HG03108 (cell line): ENCODE results near the gene ZMIZ1.

Experiments used
- ATAC-seq: cut with Tn5 transposase; IDR thresholded peaks from one replicate; pipeline ENCODE4 v1.9.1; 2021; ENCODE audit warnings: moderate library complexity; ENCODE audit not compliant: unreplicated experiment

The ZMIZ1 gene

DNA sequence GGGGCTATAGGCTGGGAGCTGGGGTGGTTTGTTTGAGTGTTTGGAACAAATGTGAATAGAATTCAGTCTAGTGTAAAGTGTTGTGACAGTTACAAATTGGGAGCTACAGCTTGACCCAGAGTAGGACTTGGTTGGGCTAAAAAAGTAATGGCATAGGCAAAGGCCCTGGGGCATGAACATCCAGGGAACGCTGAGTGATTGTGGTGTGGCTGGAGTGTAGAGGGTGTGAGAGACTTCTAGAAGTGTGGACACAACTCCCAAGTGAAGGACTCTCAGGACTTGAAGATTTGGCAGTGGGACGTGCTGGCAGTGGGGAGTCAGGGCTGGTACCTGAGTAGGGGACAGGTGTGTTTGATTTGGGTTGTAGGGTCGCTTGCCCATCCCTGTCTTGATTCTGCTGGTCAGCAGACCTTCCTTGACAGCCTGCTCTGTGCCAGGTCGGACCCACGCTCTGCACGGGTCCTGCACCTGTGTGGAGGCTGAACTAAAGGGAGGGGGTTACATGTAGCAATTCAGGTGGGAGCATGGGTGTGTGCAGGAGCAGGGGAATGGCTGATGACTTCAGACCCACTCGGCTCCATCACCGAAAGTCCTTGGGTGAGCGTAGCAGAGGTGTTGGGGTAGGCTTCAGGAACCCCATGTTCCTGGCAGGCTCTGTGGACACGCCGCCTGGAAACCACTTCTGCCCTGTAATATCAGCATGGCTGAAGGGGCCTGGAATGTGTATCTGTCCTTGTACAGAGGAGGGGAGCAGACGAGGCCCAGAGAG is 43.3 kb downstream of the ZMIZ1 start:
- no peak for ATAC-seq

GRCh38 chr10:79112881-79113431 is 44.2 kb downstream of the ZMIZ1 start:
- ATAC-seq: no peak

- no peak for ATAC-seq
These were observed 45.1 kb downstream of the ZMIZ1 start for GRCh38 chr10:79113827-79114226.

- ATAC-seq: no peak
These were observed 46.5 kb downstream of the ZMIZ1 start for GRCh38 chr10:79115302-79115701.

GRCh38 chr10:79116368-79116767 is 47.6 kb downstream of the ZMIZ1 start:
- peak; percentile 32 for ATAC-seq

- ATAC-seq: peak; percentile 86
These were observed 48.3 kb downstream of the ZMIZ1 start for GRCh38 chr10:79116801-79117723.

- ATAC-seq: no peak
These were observed 49.8 kb downstream of the ZMIZ1 start for GRCh38 chr10:79118286-79119202.

DNA sequence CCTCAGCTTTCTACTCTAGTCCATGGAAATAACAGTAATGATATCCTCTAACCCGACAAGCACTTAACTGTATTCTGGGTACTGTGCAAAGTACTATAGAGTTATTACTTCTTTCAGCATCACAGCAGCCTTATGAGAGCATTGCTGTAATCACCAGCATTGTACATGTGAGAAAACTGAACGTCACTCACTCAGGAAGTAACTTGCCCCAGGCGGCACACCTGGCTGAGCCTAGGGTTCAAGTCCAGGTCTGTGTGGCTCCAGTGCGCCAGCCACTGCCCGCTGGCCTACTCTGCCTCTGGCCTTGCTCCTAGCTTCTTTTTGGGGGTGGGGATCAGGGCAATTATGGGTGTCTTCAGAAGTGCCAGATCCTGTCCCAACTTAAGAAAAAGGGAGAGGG is 50.5 kb downstream of the ZMIZ1 start:
- ATAC-seq: no peak

- ATAC-seq: no peak
These were observed 54.8 kb downstream of the ZMIZ1 start for GRCh38 chr10:79123547-79123963.

DNA sequence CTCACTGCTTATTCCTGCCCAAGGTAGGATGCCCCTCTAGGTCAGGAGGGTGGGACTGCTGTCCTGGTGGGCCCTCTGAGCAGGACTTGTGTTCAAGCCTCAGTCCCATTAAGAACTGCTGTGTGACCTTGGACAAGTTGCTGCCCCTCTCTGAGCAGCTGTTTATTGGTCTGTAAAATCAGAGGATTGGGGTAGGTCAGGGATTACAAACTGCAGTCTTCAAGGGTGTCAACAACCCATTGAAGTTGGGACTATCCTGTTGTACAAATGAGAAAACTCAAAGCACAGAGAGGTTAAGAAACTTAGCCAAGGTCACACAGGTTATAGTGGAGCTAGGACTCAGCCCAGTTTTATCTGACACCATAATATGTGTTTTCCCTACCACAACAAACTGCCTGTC is 55.3 kb downstream of the ZMIZ1 start:
- no peak for ATAC-seq

GRCh38 chr10:79125092-79125491 is 56.3 kb downstream of the ZMIZ1 start:
- no peak for ATAC-seq

DNA sequence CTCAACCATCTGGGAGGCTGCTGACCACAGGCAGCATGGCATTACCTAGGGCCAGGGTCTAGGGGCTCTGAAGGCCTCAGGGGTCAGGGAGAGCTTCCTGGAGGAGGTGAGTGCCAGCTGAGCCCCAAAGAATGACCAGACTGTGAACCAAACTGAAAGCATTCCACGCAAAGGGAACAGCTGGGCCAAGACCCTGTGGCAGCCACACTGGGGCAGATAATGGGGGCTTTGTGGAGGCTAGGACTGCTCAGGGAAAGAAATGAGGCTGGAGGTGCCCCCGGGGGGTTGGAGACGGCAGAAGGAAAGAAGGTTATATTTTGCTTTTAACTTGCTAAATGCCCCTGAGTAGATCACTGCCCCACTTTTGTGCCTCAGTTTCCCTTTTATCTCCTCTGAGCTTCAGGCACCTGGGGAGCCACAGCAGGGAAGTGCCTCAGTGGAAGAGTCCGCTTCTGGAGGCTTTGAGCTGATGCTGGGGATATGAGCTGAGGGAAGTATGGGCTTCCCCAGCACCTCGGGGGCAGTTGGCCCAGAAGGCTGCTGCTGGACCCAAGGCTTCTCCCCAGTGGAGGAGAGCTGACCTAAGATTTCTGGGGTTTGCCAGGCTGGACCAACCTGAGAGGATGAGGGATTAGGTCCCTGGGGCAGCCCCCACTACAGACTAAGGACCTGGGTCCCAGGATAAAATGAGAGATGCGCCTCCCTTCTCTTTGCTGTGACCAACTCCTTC is 57.8 kb downstream of the ZMIZ1 start:
- ATAC-seq: no peak

GRCh38 chr10:79127151-79127961 is 58.6 kb downstream of the ZMIZ1 start:
- ATAC-seq: no peak

DNA sequence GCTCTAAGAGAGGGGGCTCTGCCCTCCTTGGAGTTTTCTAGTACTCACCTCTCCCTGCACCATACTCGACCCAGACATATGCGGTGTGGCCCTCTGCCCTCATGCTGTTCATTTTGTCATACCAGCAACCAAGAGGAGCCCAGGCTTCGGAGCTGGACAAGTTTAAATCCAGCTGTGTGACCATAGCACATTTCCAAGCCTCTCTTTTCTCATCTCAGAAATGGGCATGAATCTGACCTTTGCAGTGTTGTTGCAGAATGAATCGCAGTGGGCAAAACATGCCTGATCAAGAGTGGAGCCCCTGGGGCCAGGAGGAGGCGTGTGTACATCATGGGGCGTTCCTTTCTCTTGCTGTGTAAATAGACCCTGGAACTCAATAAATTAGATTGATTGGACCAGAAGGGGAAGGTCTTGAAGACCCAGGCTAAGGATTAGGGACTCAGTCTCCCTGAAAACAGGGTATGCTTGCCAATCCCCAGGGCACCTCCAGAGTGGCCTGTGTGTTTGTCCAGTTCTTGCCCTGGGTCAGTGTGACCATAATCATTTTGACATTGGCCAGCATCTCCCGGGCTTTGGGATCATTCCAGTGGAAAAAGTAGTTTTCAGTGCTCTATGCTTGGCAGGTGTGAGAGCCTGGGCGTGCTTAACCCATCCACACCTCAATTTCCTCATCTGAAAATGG is 59.6 kb downstream of the ZMIZ1 start:
- ATAC-seq: no peak

GRCh38 chr10:79128923-79129305 is 60.1 kb downstream of the ZMIZ1 start:
- ATAC-seq: no peak

GRCh38 chr10:79129361-79129997 is 60.7 kb downstream of the ZMIZ1 start:
- ATAC-seq: no peak

DNA sequence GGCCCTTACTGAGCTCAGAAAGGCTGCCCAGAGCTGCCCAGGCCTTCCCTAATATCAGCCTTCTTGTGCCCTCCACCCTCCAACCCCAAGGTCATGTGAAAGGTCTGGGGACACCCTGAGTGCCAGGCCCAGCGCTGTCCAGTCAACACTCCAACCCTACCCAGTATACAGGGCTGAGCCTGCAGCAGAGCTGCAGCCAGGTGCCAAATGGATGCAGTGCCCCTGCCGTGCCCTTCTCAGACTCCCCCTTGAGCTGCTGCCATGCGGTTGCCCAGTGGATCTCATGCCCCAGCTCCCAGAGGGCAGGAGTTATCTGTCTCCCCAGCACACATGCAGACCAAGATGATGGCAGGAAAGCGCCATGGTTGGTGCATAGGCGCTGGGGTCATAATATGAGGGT is 61.5 kb downstream of the ZMIZ1 start:
- no peak for ATAC-seq

DNA sequence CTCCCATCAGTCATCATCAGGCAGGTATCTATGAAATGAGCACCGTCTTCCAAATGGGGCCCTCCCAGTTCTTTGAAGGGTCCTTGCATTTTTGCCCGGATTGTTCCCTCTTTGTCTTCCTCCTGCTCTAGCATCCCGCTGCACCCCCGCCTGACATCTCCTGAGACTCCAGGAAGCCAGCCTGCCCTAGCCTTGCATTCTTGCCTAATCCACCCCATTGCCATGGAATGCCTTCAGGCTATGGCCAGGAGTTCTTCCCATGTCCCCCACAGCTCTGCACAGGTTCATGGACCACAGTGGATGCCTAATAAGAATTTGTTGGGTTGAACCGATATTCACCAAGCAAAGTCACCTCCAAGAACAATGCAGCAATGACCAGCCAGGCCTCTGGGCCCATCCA is 62.1 kb downstream of the ZMIZ1 start:
- no peak for ATAC-seq
